ENCODE measurements around the gene CBS. TPM values are rescaled to one million over a fixed set of nuclear protein-coding genes. Genes with fewer than 3 reads are reported as not detected.
A peak's percentile ranks its signal among the peaks of the same experiment; 100 is the strongest.
"Not testable (repeated sequence)": the region's sequence is repeated elsewhere in the genome, so short reads cannot be mapped to it uniquely, and the experiment has no call there.

The CBS gene
- 10 to 100 TPM in 7 of 8 experiments, 1 to 10 TPM in 1; 8.3 to 78.8 (median 53.7) TPM for total RNA-seq

DNA sequence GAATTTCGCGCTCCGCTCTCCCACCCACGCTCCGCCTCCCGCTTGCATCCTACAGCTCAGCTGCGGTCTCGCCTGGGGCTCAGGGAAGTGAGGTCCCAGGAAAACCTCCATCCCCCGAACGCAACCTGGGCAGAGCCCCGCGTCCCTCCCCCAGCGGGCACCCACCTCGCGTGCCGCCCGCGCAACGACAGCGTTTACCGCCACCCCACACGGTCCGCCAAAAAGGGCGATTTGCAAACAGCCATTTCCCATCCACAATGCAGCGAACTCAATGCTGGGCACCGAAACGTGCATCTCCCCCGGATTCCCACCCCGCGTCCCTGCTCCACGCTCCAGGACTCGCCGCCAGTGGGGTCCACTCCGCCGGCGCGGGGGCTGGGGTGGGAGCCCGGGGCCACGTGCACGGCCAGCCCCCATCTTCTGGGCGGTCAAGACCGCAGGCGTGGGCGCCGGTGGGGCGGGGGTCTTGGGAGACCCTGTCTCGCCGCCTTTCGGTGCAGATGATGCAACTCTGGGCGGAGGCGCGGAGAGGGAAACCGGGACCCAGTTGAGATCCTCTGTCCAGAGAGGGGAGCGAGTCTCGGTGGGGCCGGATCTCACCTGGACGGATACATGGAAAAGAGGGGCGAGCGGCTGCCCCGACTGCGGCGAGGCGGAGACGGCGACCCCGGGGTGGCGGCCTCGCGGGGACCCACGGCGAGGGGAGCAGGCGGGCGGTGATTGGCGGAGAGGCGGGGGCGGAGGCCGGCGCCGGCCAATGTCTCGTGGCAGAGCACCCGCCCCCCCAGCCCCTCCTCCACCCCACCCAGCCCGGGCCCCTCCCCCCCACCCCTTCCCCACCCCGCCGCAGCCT is at the start of gene CBS:
Gene CBS (minus strand): TSS at position 666 of the 853 bp plus-strand sequence. CDS start 3,642 bp downstream, outside the sequence.
- H3K27ac ChIP-seq; H3K4me1 ChIP-seq (replicated peaks in 1 of 2); in situ Hi-C loops (cut with MboI; ENCODE audit: low pct_unique_long_range_greater_than_20kb in 2 of 9, low sequenced_read_pairs in 9 of 9, unreplicated experiment in 9 of 9); H3K4me3 ChIP-seq: not testable (repeated sequence)
- ATAC-seq (replicated peaks in 6 of 8): peak; percentile 38 to 65 (median 56)
- no CpG with 5 or more reads among the region's 84 CpGs for WGBS, 10 experiments

DNA sequence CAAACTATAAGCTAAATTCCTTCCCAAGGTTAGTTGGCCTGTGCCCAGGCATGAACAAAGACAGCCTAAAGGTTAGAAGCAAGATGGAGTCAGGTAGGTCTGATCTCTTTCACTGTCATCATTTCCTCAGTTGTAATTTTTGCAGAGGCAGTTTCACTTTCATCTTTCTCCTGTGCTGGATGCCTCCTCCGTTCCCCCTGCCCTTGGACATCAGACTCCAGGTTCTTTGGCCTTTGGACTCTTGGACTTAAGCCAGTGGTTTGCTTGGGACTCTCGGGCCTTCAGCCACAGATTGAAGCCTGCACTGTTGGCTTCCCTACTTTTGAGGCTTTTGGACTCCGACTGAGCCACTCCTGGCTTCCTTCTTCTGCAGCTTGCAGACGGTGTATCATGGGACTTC is 40.3 kb upstream of the CBS start:
- H3K4me1 ChIP-seq (replicated peaks in 1 of 2); in situ Hi-C loops (cut with MboI; ENCODE audit: low pct_unique_long_range_greater_than_20kb in 2 of 9, low sequenced_read_pairs in 9 of 9, unreplicated experiment in 9 of 9); ATAC-seq (replicated peaks in 6 of 8); H3K27ac ChIP-seq; H3K4me3 ChIP-seq: not testable (repeated sequence)
- WGBS, 10 experiments: no CpG with 5 or more reads among the region's 4 CpGs

DNA sequence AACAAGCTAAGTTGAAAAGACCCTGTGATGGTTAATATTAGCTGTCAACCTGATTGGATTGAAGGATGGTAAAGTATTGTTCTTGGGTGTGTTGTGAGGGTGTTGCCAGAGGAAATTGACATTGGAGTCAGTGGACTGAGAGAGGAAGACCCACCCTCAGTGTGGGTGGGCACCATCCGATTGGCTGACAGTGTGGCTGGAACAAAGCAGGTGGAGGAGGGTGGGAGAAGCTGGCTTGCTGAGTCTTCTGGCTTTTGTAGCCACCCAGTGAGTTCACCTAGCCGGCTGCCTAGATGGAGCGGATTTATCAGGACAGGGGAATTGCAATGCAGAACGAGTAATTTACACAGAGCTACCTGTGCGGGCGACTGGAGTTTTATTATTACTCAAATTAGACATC is 38.8 kb upstream of the CBS start:
- peak in 5 of 8 experiments; percentile 88 to 96 (median 91) for ATAC-seq (replicated peaks in 6 of 8)
- H3K4me1 ChIP-seq (replicated peaks in 1 of 2); H3K27ac ChIP-seq; H3K4me3 ChIP-seq; in situ Hi-C loops (cut with MboI; ENCODE audit: low pct_unique_long_range_greater_than_20kb in 2 of 9, low sequenced_read_pairs in 9 of 9, unreplicated experiment in 9 of 9): not testable (repeated sequence)
- WGBS, 10 experiments: no CpG with 5 or more reads among the region's 6 CpGs

DNA sequence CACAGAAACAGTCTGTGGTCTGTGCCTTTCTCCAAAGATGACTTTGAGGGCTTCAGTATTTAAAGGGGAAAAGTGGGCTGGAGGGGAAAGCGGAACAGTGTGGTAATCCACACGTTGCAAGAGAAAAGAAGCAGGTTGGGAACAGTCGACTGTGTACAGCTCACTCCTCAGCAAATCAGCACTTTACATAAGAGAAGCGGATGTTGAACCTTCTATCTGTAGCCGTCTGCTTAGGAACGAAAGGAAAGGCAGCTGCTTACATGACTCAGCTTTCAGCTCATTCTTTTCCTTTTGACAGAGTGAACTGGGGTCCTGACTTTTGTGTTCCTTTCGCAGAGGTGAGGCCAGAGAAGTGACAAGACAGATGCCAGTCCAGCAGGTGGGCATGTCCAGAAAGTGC is 33.4 kb upstream of the CBS start:
- in situ Hi-C loops (cut with MboI; ENCODE audit: low pct_unique_long_range_greater_than_20kb in 2 of 9, low sequenced_read_pairs in 9 of 9, unreplicated experiment in 9 of 9); H3K27ac ChIP-seq; H3K4me1 ChIP-seq (replicated peaks in 1 of 2); H3K4me3 ChIP-seq: not testable (repeated sequence)
- no CpG with 5 or more reads among the region's 7 CpGs for WGBS, 10 experiments
- peak in 1 of 8 experiments; percentile 5 for ATAC-seq (replicated peaks in 6 of 8)

DNA sequence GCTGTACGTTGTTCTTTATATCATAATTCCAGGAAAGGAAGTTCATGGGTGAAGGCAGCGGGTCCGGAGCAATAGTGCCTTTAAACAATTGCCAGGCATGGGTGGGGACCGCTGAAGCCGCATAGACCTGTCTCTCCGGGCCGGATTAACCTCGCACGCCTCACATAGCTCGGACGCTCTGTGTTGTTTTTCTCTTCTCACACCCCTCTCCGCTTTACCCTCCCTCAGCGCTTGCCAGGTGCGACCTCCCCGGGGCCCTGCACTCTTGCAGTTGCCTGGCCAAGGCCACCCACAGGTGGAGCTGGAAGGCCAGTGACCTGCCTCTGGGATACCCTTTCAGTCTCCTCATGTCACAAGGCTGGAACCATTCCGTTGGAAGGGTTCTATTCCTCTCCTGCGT is 32.5 kb upstream of the CBS start:
- H3K27ac ChIP-seq; in situ Hi-C loops (cut with MboI; ENCODE audit: low pct_unique_long_range_greater_than_20kb in 2 of 9, low sequenced_read_pairs in 9 of 9, unreplicated experiment in 9 of 9); H3K4me3 ChIP-seq; H3K4me1 ChIP-seq (replicated peaks in 1 of 2): not testable (repeated sequence)
- ATAC-seq (replicated peaks in 6 of 8): peak in 4 of 8 experiments; percentile 2 to 8 (median 5)
- WGBS, 10 experiments: no CpG with 5 or more reads among the region's 17 CpGs

DNA sequence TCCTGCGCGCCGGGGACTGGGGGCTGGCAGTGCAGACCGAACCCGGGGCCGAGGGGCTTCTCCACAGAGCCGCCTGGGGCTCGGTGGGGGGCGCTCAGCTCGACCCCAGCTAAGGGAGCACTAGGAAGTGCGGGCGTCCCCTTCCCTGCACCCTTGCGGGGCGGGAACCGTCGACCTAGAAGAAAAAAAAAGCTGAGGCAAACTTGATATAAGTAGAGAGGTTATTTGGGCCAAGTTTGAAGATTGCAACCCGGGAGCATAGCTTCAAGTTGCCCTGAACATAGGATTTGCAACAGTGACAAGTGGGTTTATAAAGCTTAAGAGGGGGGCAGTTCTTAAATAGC is 32.1 kb upstream of the CBS start:
- H3K4me1 ChIP-seq (replicated peaks in 1 of 2); in situ Hi-C loops (cut with MboI; ENCODE audit: low pct_unique_long_range_greater_than_20kb in 2 of 9, low sequenced_read_pairs in 9 of 9, unreplicated experiment in 9 of 9); H3K27ac ChIP-seq; H3K4me3 ChIP-seq: not testable (repeated sequence)
- peak in 3 of 8 experiments; percentile 27 to 39 (median 31) for ATAC-seq (replicated peaks in 6 of 8)
- WGBS, 10 experiments: no CpG with 5 or more reads among the region's 17 CpGs

DNA sequence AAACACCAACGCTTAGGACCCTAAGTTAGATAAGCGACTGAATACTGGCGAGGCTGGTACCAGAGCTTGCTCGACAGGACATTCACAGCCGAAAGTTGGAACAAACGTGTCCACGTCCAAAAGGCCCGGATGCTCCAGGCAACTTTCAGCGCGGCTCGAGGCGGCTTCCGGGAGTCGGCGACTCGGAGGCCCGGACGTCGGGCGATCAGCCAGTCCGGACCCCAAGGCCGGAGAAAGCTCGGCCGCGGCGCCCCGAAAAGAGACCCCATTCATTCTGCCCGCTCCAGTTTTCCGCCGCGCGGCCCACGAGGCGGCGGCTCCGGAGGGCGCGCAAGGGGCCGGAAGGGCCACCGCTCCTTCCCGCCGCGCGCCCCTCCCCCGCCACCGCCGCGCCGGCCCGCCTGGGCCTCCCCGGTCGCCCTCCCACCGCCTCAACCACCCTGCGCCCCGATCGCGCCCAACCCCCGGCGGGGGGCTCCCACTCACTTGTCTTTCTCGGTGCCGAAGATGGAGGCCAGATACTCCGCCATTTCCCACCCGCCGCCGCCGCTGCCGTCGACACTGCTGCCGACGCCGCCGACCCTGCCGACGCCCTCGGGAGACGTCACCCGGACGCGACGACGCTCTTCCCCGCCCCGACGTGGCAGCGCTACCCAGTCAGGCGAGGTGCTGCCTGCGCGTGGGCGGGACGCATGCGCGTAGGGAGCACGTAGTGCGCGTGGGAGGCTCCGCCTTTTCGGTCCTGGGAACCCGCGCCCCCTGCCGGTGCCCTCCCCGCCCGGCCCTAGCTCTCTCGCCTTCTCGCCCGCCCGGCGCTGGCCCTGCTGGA is 31.5 kb upstream of the CBS start, which contains the start of gene U2AF1:
Gene U2AF1 (minus strand): TSS at position 606 of the 829 bp plus-strand sequence. CDS start 76 bp downstream, at position 530.
- H3K4me1 ChIP-seq (replicated peaks in 1 of 2); in situ Hi-C loops (cut with MboI; ENCODE audit: low pct_unique_long_range_greater_than_20kb in 2 of 9, low sequenced_read_pairs in 9 of 9, unreplicated experiment in 9 of 9): not testable (repeated sequence)
- ATAC-seq (replicated peaks in 6 of 8): peak; percentile 91 to 98 (median 94)
- WGBS, 10 experiments: no CpG with 5 or more reads among the region's 107 CpGs
- H3K27ac ChIP-seq: peak within 1 kb of the TSS; percentile 94 to 95
- peak within 1 kb of the TSS; percentile 63 to 100 (median 99) for H3K4me3 ChIP-seq

DNA sequence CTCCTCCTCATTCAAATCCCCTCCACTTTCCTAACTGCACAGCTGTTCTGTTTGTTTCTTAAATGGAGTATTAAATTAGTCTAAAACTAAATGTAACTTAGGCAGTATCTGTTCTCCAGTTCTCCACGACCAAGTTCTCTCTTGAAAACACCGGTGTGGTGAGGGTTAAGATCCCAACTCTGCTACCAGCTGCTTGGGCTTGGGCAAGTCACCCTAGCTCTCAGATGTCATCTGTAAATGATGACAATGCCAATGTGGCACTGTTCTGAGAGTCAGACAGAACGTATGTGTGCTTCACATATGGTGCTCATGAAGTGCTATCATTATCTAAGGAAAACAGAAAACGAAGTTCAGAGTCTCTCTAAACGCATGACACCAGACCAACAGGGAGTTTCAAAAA is 29.0 kb upstream of the CBS start:
- H3K4me1 ChIP-seq (replicated peaks in 1 of 2); in situ Hi-C loops (cut with MboI; ENCODE audit: low pct_unique_long_range_greater_than_20kb in 2 of 9, low sequenced_read_pairs in 9 of 9, unreplicated experiment in 9 of 9); H3K4me3 ChIP-seq; ATAC-seq (replicated peaks in 6 of 8); H3K27ac ChIP-seq: not testable (repeated sequence)
- no CpG with 5 or more reads among the region's 5 CpGs for WGBS, 10 experiments

DNA sequence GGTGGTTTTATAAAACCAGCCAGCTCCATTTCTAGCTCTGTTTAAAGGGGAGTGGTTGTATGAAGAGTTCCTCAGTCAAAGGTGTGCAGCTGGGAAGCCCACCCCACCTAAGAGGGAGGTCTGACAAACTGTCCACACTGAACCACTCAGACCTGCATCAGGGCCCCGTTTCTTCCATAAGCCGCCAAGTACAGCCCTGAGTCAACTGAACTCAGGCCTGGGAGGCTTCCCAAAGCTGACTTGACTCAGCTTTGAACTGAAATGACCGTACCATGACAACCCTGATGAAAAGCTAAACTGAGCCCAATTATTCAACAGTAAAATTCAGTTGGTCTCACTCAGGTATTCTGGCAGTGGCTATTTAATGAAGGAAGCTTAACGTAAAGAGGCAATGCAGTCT is 26.6 kb upstream of the CBS start:
- H3K4me3 ChIP-seq; H3K27ac ChIP-seq; in situ Hi-C loops (cut with MboI; ENCODE audit: low pct_unique_long_range_greater_than_20kb in 2 of 9, low sequenced_read_pairs in 9 of 9, unreplicated experiment in 9 of 9); H3K4me1 ChIP-seq (replicated peaks in 1 of 2): not testable (repeated sequence)
- ATAC-seq (replicated peaks in 6 of 8): peak in 1 of 8 experiments; percentile 53
- WGBS, 10 experiments: no CpG with 5 or more reads among the region's 4 CpGs

DNA sequence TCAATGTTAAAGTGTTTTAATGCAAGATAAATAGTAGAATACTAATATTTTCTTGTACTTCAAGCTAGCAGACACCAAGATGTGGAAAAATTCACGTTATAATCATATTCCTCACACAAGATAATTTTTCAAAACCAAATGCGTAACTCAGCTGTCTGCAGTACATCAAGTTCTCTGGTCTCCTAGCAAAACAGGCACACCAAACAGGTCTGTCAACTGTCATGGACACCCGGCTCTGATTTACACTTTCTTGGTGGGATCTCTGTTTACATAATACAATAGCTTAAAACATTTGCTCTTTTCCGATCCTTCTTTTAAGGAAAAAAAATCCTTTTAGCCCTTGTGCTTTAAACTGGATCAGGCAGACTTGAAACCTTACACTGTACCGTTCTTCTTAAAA is 26.0 kb upstream of the CBS start:
- in situ Hi-C loops (cut with MboI; ENCODE audit: low pct_unique_long_range_greater_than_20kb in 2 of 9, low sequenced_read_pairs in 9 of 9, unreplicated experiment in 9 of 9): not testable (repeated sequence)
- WGBS, 10 experiments: no CpG with 5 or more reads among the region's 5 CpGs

DNA sequence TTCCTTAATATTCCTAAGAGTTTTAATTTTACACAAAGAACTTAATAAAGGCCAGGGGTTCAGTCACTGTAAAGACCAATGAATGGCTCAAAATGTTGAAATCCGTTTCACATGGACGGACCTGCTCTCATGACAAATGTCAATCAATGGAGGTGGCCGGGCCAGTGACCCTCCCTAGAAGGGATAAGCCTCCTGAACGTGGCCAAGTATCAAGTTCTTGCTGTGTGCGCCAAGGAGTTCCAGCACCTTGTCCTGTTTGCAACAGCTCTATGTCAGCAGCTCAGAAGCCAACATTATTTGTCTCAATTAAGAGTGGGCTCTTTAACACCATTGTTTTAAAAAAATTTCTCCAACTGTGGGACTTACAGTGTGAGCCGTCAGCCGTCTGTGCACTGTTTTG is 25.4 kb upstream of the CBS start:
- H3K27ac ChIP-seq; H3K4me1 ChIP-seq (replicated peaks in 1 of 2); ATAC-seq (replicated peaks in 6 of 8); H3K4me3 ChIP-seq; in situ Hi-C loops (cut with MboI; ENCODE audit: low pct_unique_long_range_greater_than_20kb in 2 of 9, low sequenced_read_pairs in 9 of 9, unreplicated experiment in 9 of 9): not testable (repeated sequence)
- no CpG with 5 or more reads among the region's 7 CpGs for WGBS, 10 experiments

More for the DNA sequence above, 26.0 kb upstream of the CBS start:
- not testable (repeated sequence) for H3K4me3 ChIP-seq; ATAC-seq (replicated peaks in 6 of 8); H3K27ac ChIP-seq; H3K4me1 ChIP-seq (replicated peaks in 1 of 2)

DNA sequence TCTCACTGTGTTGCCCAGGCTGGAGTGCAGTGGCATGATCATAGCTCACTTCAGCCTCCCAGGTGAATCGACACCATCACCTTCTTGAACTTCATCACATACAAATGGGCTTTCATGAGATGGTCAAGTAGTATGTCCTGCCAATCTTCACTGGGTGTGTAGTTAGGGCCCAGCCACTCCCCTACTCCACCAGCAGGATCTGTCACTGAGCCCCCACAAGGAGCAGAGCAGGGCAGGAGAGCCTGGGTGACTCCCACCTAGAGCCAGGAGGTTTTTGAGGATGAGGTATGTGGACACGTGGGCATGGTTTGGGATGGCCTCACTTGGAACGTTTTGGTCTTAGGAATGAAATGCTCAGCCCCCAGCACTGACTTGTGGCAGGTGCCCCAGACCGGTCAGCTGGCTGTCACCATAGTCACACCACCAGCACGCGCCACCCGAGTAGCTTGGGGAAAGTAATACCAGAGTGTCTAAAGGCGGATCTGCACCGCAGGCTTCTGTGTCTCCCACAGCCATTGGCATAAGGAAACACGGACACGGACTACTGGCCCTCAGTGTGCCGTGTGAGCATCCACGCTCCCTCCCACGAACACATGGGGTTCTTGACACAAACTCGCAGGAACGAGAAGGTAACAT is 16.5 kb upstream of the CBS start:
- in situ Hi-C loops (cut with MboI; ENCODE audit: low pct_unique_long_range_greater_than_20kb in 2 of 9, low sequenced_read_pairs in 9 of 9, unreplicated experiment in 9 of 9); H3K4me1 ChIP-seq (replicated peaks in 1 of 2); H3K4me3 ChIP-seq; H3K27ac ChIP-seq: not testable (repeated sequence)
- peak in 6 of 8 experiments; percentile 17 to 46 (median 28) for ATAC-seq (replicated peaks in 6 of 8)
- WGBS, 10 experiments: no CpG with 5 or more reads among the region's 16 CpGs

DNA sequence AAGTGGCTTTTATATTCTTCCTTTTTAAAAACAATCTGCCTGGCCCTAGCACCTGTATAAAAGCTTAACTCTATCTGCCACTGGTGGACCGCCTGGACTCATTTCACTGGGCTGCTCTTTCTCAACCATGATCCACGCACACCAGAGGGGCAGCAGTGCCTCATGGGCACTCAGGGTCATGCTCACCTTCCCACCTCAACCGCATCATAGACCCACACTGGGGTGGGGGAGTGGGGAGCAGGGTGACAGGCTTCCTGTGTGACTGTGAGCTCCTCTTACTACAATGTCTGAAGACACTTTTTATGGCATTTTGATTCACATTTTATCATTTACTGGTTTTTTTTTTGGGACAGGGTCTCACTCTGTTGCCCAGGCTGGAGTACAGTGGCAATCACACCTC is 15.3 kb upstream of the CBS start:
- H3K4me1 ChIP-seq (replicated peaks in 1 of 2); in situ Hi-C loops (cut with MboI; ENCODE audit: low pct_unique_long_range_greater_than_20kb in 2 of 9, low sequenced_read_pairs in 9 of 9, unreplicated experiment in 9 of 9); H3K4me3 ChIP-seq; H3K27ac ChIP-seq; ATAC-seq (replicated peaks in 6 of 8): not testable (repeated sequence)
- no CpG with 5 or more reads among the region's 3 CpGs for WGBS, 10 experiments
